ENCODE data around the gene EID2. TPM values are rescaled to one million over a fixed set of nuclear protein-coding genes. Genes with fewer than 3 reads are reported as not detected.

The EID2 gene
- total and polyA plus RNA-seq, 2 of the 13 experiments (the other 11 are each of a cell fraction or from before 2014, with no cell fraction given) = 3.7 to 14.1 TPM

- DNase-seq (ENCODE audit: low spot score) = peak; percentile 27
- no peaks in the 10 kb centered on the region for H4K20me1 ChIP-seq (ENCODE audit: insufficient read depth, low read length)
- H3K4me1 ChIP-seq (ENCODE audit: insufficient read depth, low read length) = no peaks in the 10 kb centered on the region
- H3K27ac ChIP-seq (ENCODE audit: extremely low read length, insufficient read depth, low read length) = no peak overlapping the region
- no peaks in the 10 kb centered on the region for H3K27me3 ChIP-seq (ENCODE audit: control insufficient read depth in 1 of 2, insufficient read depth in 2 of 2, low read length in 2 of 2)
- no peak for ATAC-seq
- H3K36me3 ChIP-seq (replicated peaks in 1 of 2; ENCODE audit: control insufficient read depth in 1 of 2, insufficient read depth in 2 of 2, low read length in 2 of 2) = no peaks in the 10 kb centered on the region
- ChIA-PET CTCF (ENCODE audit: low intra/inter-chr PET ratio, low total read pairs) (no interaction called here), POLR2A (no interaction called here)
- intact Hi-C loops (cut with micrococcal nuclease; ENCODE audit: unreplicated experiment) (no loop called here), in situ Hi-C loops (cut with HindIII; ENCODE audit: extremely low pct_ligation_motif_present, low pct_unique_long_range_greater_than_20kb) (no loop called here)
- no peak overlapping the region for H2AFZ ChIP-seq (ENCODE audit: low read length)
- no peak overlapping the region for H3K4me3 ChIP-seq (replicated peaks in 1 of 3; ENCODE audit: insufficient read depth in 1 of 3, low read depth in 2 of 3, low read length in 3 of 3)
- 0% methylated on average over 3 of the region's 3 CpGs for WGBS (ENCODE audit: low lambda C conversion rate)
- BruUV-seq (replicated peaks) = no TSS peak
- no peak for FAIRE-seq
- no peak overlapping the region for H3K9ac ChIP-seq (ENCODE audit: insufficient read depth, low read depth, low read length)
- no peaks in the 10 kb centered on the region for H3K79me2 ChIP-seq (ENCODE audit: insufficient read depth, low read length)
- H3K4me2 ChIP-seq (ENCODE audit: low read depth, low read length) = no peak overlapping the region
- TF ChIP-seq ZBTB21 (CRISPR knock-in tag; IDR thresholded peaks at IDR 0.05) = peak; percentile 76; the same call in 1 of the 2 replicates
- TF ChIP-seq TEAD3 (CRISPR knock-in tag; optimal IDR thresholded peaks at IDR 0.05; ENCODE audit: borderline replicate concordance) = peak; percentile 20
- TF ChIP-seq ONECUT2 (CRISPR knock-in tag; IDR thresholded peaks at IDR 0.05) = no peak
- peak; percentile 67; the same call in 1 of the 2 replicates for TF ChIP-seq FOSL2 (CRISPR knock-in tag; IDR thresholded peaks at IDR 0.05)
- peak; percentile 78 for TF ChIP-seq CREB1 (IDR thresholded peaks at IDR 0.05)
- no peak for TF ChIP-seq CREB1 (CRISPR knock-in tag; IDR thresholded peaks at IDR 0.05)
- TF ChIP-seq PPARG (CRISPR knock-in tag; conservative IDR thresholded peaks at IDR 0.05) = no peak
- no peak for TF ChIP-seq SIX4 (CRISPR knock-in tag; IDR thresholded peaks at IDR 0.05)
- no peaks in the 10 kb centered on the region for H3K9me3 ChIP-seq (ENCODE audit: low read length)
Measured at GRCh38 chr19:39568604-39569003, 28.6 kb upstream of the EID2 start.

GRCh38 chr19:39566064-39566463 is 26.1 kb upstream of the EID2 start:
- in situ Hi-C loops (cut with HindIII; ENCODE audit: extremely low pct_ligation_motif_present, low pct_unique_long_range_greater_than_20kb) (no loop called here), intact Hi-C loops (cut with micrococcal nuclease; ENCODE audit: unreplicated experiment) (no loop called here)
- Histone ChIP-seq H3K27ac (ENCODE audit: extremely low read length, insufficient read depth, low read length) (no peak overlapping the region), H3K79me2 (ENCODE audit: insufficient read depth, low read length) (no peaks in the 10 kb centered on the region), H3K4me1 (ENCODE audit: insufficient read depth, low read length) (no peaks in the 10 kb centered on the region), H3K27me3 (ENCODE audit: control insufficient read depth in 1 of 2, insufficient read depth in 2 of 2, low read length in 2 of 2) (no peaks in the 10 kb centered on the region), H2AFZ (ENCODE audit: low read length) (no peak overlapping the region), H3K36me3 (replicated peaks in 1 of 2; ENCODE audit: control insufficient read depth in 1 of 2, insufficient read depth in 2 of 2, low read length in 2 of 2) (no peaks in the 10 kb centered on the region), H3K4me3 (replicated peaks in 1 of 3; ENCODE audit: insufficient read depth in 1 of 3, low read depth in 2 of 3, low read length in 3 of 3) (no peak overlapping the region), H3K4me2 (ENCODE audit: low read depth, low read length) (no peak overlapping the region), H3K9me3 (ENCODE audit: low read length) (no peaks in the 10 kb centered on the region), H3K9ac (ENCODE audit: insufficient read depth, low read depth, low read length) (no peak overlapping the region), H4K20me1 (ENCODE audit: insufficient read depth, low read length) (no peaks in the 10 kb centered on the region)
- POLR2A ChIA-PET = no interaction called here
- no peak for ATAC-seq
- FAIRE-seq = no peak
- WGBS (ENCODE audit: low lambda C conversion rate) = 0% methylated on average over 3 of the region's 3 CpGs
- DNase-seq (ENCODE audit: low spot score) = no peak
- BruUV-seq (replicated peaks) = no TSS peak
- CTCF ChIA-PET (ENCODE audit: low intra/inter-chr PET ratio, low total read pairs) = no interaction called here
- TF ChIP-seq MNT (IDR thresholded peaks at IDR 0.05) (no peak), MEIS1 (CRISPR knock-in tag; IDR thresholded peaks at IDR 0.05; ENCODE audit: borderline replicate concordance) (no peak), SPEN (CRISPR knock-in tag; IDR thresholded peaks at IDR 0.05; ENCODE audit: low read depth) (no peak), U2AF2 (IDR thresholded peaks at IDR 0.05; ENCODE audit: low read depth, low read length) (no peak), HNRNPUL1 (IDR thresholded peaks at IDR 0.05; ENCODE audit: low read depth, low read length) (no peak), ZBTB46 (CRISPR knock-in tag; IDR thresholded peaks at IDR 0.05; ENCODE audit: borderline replicate concordance) (no peak), CREBL2 (CRISPR knock-in tag; IDR thresholded peaks at IDR 0.05; ENCODE audit: borderline replicate concordance) (no peak), NFE2 (CRISPR knock-in tag; IDR thresholded peaks at IDR 0.05) (no peak)

All from HepG2 (cell line).